ENCODE measurements around the gene MCC.
A peak's percentile ranks its signal among the peaks of the same experiment; 100 is the strongest.
"Not testable (repeated sequence)": the region's sequence is repeated elsewhere in the genome, so short reads cannot be mapped to it uniquely, and the experiment has no call there.

MCC gene

DNA sequence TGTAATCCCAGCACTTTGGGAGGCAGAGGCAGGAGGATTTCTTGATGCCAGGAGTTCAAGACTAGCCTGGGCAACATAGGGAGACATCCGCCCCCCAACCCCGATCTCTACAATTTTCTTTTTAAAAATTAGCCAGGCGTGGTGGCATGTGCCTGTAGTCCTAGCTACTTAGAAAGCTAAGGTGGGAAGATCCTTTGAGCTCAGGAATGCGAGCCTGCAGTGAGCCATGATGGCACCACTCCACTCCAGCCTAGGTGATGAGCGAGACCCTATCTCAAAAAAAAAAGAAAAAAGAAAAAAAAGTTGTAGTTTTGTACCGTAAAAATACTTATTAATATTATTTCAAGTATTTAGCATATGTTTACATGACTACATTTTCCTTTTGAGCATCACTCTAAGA is 82.7 kb downstream of the MCC start:
- DNase-seq = no peak

GRCh38 chr5:113404269-113404668 is 84.0 kb downstream of the MCC start:
- DNase-seq = no peak

GRCh38 chr5:113397986-113398385 is 90.3 kb downstream of the MCC start:
- DNase-seq = not testable (repeated sequence)

DNA sequence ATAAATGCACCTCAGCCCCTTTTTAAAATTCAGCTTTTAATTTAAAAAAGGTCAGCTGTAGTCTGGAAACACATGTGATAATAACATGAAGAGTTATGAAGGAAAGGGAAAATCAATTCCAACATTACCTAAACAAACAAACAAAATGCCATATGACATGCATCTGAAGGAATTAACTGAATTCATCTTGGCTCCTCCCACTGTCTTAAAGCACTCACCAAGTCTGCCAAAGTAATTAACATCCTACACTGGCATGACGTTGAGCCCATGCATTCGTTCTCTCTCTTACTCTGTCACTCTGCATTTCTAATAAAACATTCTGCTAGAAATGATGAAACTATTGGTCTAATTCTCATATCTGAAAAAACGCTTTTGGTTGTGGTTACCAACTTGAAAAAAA is 91.2 kb downstream of the MCC start:
- DNase-seq = no peak

GRCh38 chr5:113394658-113395057 is 93.6 kb downstream of the MCC start:
- DNase-seq = no peak

- no peak for DNase-seq
Measured at GRCh38 chr5:113390224-113390623, 98.0 kb downstream of the MCC start.

- no peak for DNase-seq
Measured at GRCh38 chr5:113389116-113389515, 99.1 kb downstream of the MCC start.

GRCh38 chr5:113387844-113388243 is 100.4 kb downstream of the MCC start:
- no peak for DNase-seq

GRCh38 chr5:113384782-113385285 is 103.4 kb downstream of the MCC start:
- no peak for DNase-seq

GRCh38 chr5:113382731-113383130 is 105.5 kb downstream of the MCC start:
- DNase-seq = no peak

GRCh38 chr5:113381791-113382190 is 106.5 kb downstream of the MCC start:
- DNase-seq = no peak

GRCh38 chr5:113380807-113381326 is 107.4 kb downstream of the MCC start:
- DNase-seq = no peak

DNA sequence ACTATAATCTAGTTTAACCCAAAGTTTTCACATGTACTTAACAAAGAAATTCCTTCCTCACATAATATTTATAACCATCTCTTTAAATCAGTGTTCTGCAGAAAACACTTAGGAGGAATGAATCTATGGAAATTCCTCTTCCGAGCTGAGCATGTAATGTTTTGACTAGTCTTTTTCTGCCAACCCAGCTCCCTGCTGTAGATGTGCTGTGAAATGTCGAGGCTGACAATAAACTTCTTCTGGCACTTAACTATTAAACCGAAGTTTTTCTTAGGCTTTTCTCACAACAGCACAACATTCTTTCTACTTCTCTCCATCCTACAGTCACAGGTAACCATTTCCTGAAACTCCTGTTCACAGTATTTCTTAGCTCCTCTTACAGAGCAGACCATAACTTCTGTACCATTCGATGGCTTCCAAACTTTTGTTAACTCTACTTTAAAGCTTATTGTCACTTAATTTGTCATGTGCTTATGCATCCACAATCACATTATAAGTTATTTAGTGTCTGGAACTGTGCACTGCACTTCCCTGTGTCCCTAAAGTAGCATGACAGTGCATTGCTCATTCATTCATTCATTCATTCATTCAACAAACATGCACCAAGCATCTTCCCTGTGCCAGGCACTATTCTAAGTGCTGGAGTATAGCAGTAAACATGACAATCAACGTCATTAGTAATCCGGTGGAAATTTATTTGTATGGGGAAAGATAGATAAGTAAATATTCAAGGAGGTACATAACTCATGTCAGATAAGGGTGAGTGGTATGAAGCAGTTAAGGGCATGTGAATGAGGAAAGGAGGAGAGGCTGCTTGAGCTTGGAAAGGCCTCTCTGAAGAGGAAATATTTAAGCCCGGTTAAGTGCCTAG is 108.1 kb downstream of the MCC start:
- no peak for DNase-seq

- peak in 2 of 4 experiments; percentile 7 to 12 for DNase-seq
Measured at GRCh38 chr5:113378959-113379541, 109.2 kb downstream of the MCC start.

GRCh38 chr5:113378514-113378913 is 109.7 kb downstream of the MCC start:
- no peak for DNase-seq

DNA sequence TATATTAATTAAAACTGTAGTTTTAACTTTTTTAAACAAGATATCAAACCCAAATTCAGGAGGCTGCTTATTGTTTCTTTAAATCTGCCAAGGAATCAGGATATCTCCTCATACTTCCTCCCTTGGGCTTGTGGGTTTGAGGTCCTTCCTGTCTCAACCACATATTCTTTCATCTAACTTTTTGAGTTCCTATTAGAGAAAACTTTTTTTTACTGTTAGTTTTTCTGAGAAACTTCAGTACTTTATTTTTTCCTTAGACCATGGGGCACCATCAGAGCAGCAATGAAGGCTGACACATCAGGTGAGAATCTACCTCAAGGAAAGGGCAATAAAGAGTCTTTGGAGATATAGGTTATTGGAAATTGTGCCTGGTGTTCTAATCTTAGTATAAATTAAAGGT is 110.2 kb downstream of the MCC start:
- no peak for DNase-seq

GRCh38 chr5:113376640-113377039 is 111.6 kb downstream of the MCC start:
- DNase-seq = no peak

GRCh38 chr5:113375480-113376060 is 112.7 kb downstream of the MCC start:
- no peak for DNase-seq

DNA sequence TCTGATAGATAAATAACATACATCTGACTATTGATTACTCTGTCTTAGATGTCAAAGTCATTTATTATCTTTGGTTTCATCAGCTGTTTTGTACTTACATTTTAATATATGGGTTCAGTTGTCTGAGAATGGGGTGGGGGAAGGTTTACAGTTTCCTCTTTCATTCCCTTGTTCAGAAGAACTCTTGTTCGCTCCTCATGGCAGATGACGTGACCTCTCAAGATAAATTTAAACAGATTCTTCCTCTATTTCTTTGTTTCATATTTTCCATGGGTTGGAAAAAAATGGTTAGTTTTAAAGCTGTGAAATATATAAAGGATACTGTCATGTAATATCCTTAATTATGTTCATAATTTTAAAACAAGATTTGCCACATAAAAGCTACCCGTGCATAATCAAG is 114.8 kb downstream of the MCC start:
- no peak for DNase-seq

- DNase-seq = no peak
Measured at GRCh38 chr5:113371721-113372196, 116.5 kb downstream of the MCC start.

- no peak for DNase-seq
Measured at GRCh38 chr5:113367586-113367985, 120.7 kb downstream of the MCC start.

- DNase-seq = no peak
Measured at GRCh38 chr5:113364466-113364865, 123.8 kb downstream of the MCC start.

DNA sequence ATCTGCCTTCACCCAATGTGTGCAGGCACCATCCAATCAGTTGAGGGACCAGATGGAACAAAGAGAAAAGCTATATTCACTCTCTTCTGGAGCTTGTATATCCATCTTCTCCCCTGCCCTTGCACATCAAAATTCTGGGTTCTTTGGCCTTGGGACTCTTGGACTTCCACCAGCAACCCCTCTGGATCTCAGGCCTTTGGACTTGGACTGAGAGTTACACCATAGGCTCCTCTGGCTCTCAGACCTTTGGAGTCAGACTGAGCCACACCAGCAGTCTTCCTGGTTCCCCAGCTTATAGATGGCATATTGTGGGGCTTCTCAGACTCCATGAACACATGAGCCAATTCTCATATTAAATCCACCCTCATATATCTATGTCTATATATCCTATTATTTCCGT is 126.6 kb downstream of the MCC start:
- DNase-seq = no peak

- DNase-seq = no peak
Measured at GRCh38 chr5:113359419-113359818, 128.8 kb downstream of the MCC start.

Data from activated naive CD4-positive, alpha-beta T cell (primary cell).